ENCODE results near the gene TEKT5.
"Not testable (repeated sequence)": the region's sequence is repeated elsewhere in the genome, so short reads cannot be mapped to it uniquely, and the experiment has no call there.

TEKT5 gene

GRCh38 chr16:10631886-10632285 is 62.8 kb downstream of the TEKT5 start:
- no peak for DNase-seq (ENCODE audit: low read depth)

- DNase-seq (ENCODE audit: low read depth), result no peak
These were observed 65.2 kb downstream of the TEKT5 start for GRCh38 chr16:10629592-10629963.

- no peak for DNase-seq (ENCODE audit: low read depth)
These were observed 69.0 kb downstream of the TEKT5 start for GRCh38 chr16:10625595-10626357.

GRCh38 chr16:10624527-10624926 is 70.2 kb downstream of the TEKT5 start:
- DNase-seq (ENCODE audit: low read depth), result no peak

- DNase-seq (ENCODE audit: low read depth), result no peak
These were observed 71.7 kb downstream of the TEKT5 start for GRCh38 chr16:10623059-10623458.

- DNase-seq (ENCODE audit: low read depth), result no peak
These were observed 72.5 kb downstream of the TEKT5 start for GRCh38 chr16:10622036-10622921.

GRCh38 chr16:10621216-10621949 is 73.3 kb downstream of the TEKT5 start:
- not testable (repeated sequence) for DNase-seq (ENCODE audit: low read depth)

- no peak for DNase-seq (ENCODE audit: low read depth)
These were observed 74.6 kb downstream of the TEKT5 start for GRCh38 chr16:10620120-10620519.

GRCh38 chr16:10619271-10619849 is 75.4 kb downstream of the TEKT5 start:
- no peak for DNase-seq (ENCODE audit: low read depth)

- DNase-seq (ENCODE audit: low read depth), result no peak
These were observed 76.0 kb downstream of the TEKT5 start for GRCh38 chr16:10618710-10619209.

- DNase-seq (ENCODE audit: low read depth), result no peak
These were observed 76.9 kb downstream of the TEKT5 start for GRCh38 chr16:10617662-10618420.

GRCh38 chr16:10616756-10617640 is 77.7 kb downstream of the TEKT5 start:
- DNase-seq (ENCODE audit: low read depth), result no peak

GRCh38 chr16:10616419-10616755 is 78.3 kb downstream of the TEKT5 start:
- DNase-seq (ENCODE audit: low read depth), result no peak

- no peak for DNase-seq (ENCODE audit: low read depth)
These were observed 80.0 kb downstream of the TEKT5 start for GRCh38 chr16:10614685-10615084.

GRCh38 chr16:10613785-10614485 is 80.8 kb downstream of the TEKT5 start:
- no peak for DNase-seq (ENCODE audit: low read depth)

GRCh38 chr16:10612649-10613179 is 82.0 kb downstream of the TEKT5 start:
- no peak for DNase-seq (ENCODE audit: low read depth)

- no peak for DNase-seq (ENCODE audit: low read depth)
These were observed 82.8 kb downstream of the TEKT5 start for GRCh38 chr16:10611825-10612342.

GRCh38 chr16:10610499-10611184 is 84.1 kb downstream of the TEKT5 start:
- no peak for DNase-seq (ENCODE audit: low read depth)

GRCh38 chr16:10609402-10609774 is 85.3 kb downstream of the TEKT5 start:
- no peak for DNase-seq (ENCODE audit: low read depth)
